ENCODE results near the gene CLCNKB. TPM values are rescaled to one million over a fixed set of nuclear protein-coding genes. Genes with fewer than 3 reads are reported as not detected.
A peak's percentile ranks its signal among the peaks of the same experiment; 100 is the strongest.
"Not testable (repeated sequence)": the region's sequence is repeated elsewhere in the genome, so short reads cannot be mapped to it uniquely, and the experiment has no call there.

Gene CLCNKB
- total RNA-seq, 1 donor from 2014 or later = 0.64 TPM

GRCh38 chr1:16029288-16029687 lies 14.3 kb upstream of the CLCNKB start:
- H3K27ac ChIP-seq (ENCODE audit: low read depth, low read length) = no peak overlapping the region
- no peaks in the 10 kb centered on the region for H3K36me3 ChIP-seq (ENCODE audit: insufficient read depth, low read length)
- Mint-ChIP-seq H3K4me3 (ENCODE audit: unreplicated experiment) (no peak overlapping the region), H3K27me3 (ENCODE audit: low read depth, unreplicated experiment) (peaks cover 18% of the 10 kb centered on the region), H3K4me1 (ENCODE audit: low read depth, unreplicated experiment) (peaks cover 4% of the 10 kb centered on the region), H3K36me3 (ENCODE audit: low read depth, unreplicated experiment) (no peaks in the 10 kb centered on the region), H3K27ac (ENCODE audit: unreplicated experiment) (no peak overlapping the region), H3K9me3 (ENCODE audit: unreplicated experiment) (no peaks in the 10 kb centered on the region)
- no peak overlapping the region for H3K4me2 ChIP-seq (ENCODE audit: low read length)
- H3K79me2 ChIP-seq (ENCODE audit: insufficient read depth, low read length) = no peaks in the 10 kb centered on the region
- no peaks in the 10 kb centered on the region for H3K4me1 ChIP-seq (ENCODE audit: insufficient read depth, low read length)
- no peaks in the 10 kb centered on the region for H3K9me3 ChIP-seq (ENCODE audit: insufficient read depth, low read depth, low read length)
- no peak overlapping the region for H3K9ac ChIP-seq (ENCODE audit: low read length)
- no peak for DNase-seq (ENCODE audit: low read depth)
- no peaks in the 10 kb centered on the region for H4K20me1 ChIP-seq (ENCODE audit: insufficient read depth, low read length)
- no peak overlapping the region for H2AFZ ChIP-seq (ENCODE audit: low read depth, low read length)
- no peak overlapping the region for H3K4me3 ChIP-seq (ENCODE audit: insufficient read depth, low read depth, low read length)
- no peaks in the 10 kb centered on the region for H3K27me3 ChIP-seq (ENCODE audit: insufficient read depth, low read length)
- TF ChIP-seq EZH2 (IDR thresholded peaks at IDR 0.05; ENCODE audit: insufficient read depth, low read length) = no peak
- TF ChIP-seq CTCF (IDR thresholded peaks at IDR 0.05; ENCODE audit: insufficient read depth, low read depth, low read length) = no peak
- no peak for FAIRE-seq

- Mint-ChIP-seq H3K9me3 (ENCODE audit: unreplicated experiment) (no peaks in the 10 kb centered on the region), H3K36me3 (ENCODE audit: low read depth, unreplicated experiment) (no peaks in the 10 kb centered on the region), H3K27ac (ENCODE audit: unreplicated experiment) (no peak overlapping the region), H3K4me1 (ENCODE audit: low read depth, unreplicated experiment) (peaks cover 4% of the 10 kb centered on the region), H3K4me3 (ENCODE audit: unreplicated experiment) (no peak overlapping the region), H3K27me3 (ENCODE audit: low read depth, unreplicated experiment) (peaks cover 6% of the 10 kb centered on the region)
- no peaks in the 10 kb centered on the region for H3K9me3 ChIP-seq (ENCODE audit: insufficient read depth, low read depth, low read length)
- H4K20me1 ChIP-seq (ENCODE audit: insufficient read depth, low read length) = no peaks in the 10 kb centered on the region
- TF ChIP-seq EZH2 (IDR thresholded peaks at IDR 0.05; ENCODE audit: insufficient read depth, low read length) = no peak
- TF ChIP-seq CTCF (IDR thresholded peaks at IDR 0.05; ENCODE audit: insufficient read depth, low read depth, low read length) = no peak
- no peak overlapping the region for H2AFZ ChIP-seq (ENCODE audit: low read depth, low read length)
- no peaks in the 10 kb centered on the region for H3K27me3 ChIP-seq (ENCODE audit: insufficient read depth, low read length)
- H3K4me2 ChIP-seq (ENCODE audit: low read length) = no peak overlapping the region
- H3K4me1 ChIP-seq (ENCODE audit: insufficient read depth, low read length) = no peaks in the 10 kb centered on the region
- H3K4me3 ChIP-seq (ENCODE audit: insufficient read depth, low read depth, low read length) = no peak overlapping the region
- H3K27ac ChIP-seq (ENCODE audit: low read depth, low read length) = no peak overlapping the region
- FAIRE-seq (no peak), DNase-seq (ENCODE audit: low read depth) (no peak)
- no peaks in the 10 kb centered on the region for H3K79me2 ChIP-seq (ENCODE audit: insufficient read depth, low read length)
- no peak overlapping the region for H3K9ac ChIP-seq (ENCODE audit: low read length)
- no peaks in the 10 kb centered on the region for H3K36me3 ChIP-seq (ENCODE audit: insufficient read depth, low read length)
Measured at GRCh38 chr1:16031551-16031950, 12.0 kb upstream of the CLCNKB start.

- Mint-ChIP-seq H3K36me3 (ENCODE audit: low read depth, unreplicated experiment) (no peaks in the 10 kb centered on the region), H3K4me3 (ENCODE audit: unreplicated experiment) (no peak overlapping the region), H3K4me1 (ENCODE audit: low read depth, unreplicated experiment) (peaks cover 4% of the 10 kb centered on the region), H3K27ac (ENCODE audit: unreplicated experiment) (no peak overlapping the region), H3K27me3 (ENCODE audit: low read depth, unreplicated experiment) (peaks cover 14% of the 10 kb centered on the region), H3K9me3 (ENCODE audit: unreplicated experiment) (peaks cover 2% of the 10 kb centered on the region)
- H3K27me3 ChIP-seq (ENCODE audit: insufficient read depth, low read length) = no peaks in the 10 kb centered on the region
- TF ChIP-seq CTCF (IDR thresholded peaks at IDR 0.05; ENCODE audit: insufficient read depth, low read depth, low read length) = peak; percentile 77
- no peak for TF ChIP-seq EZH2 (IDR thresholded peaks at IDR 0.05; ENCODE audit: insufficient read depth, low read length)
- no peaks in the 10 kb centered on the region for H3K9me3 ChIP-seq (ENCODE audit: insufficient read depth, low read depth, low read length)
- no peaks in the 10 kb centered on the region for H4K20me1 ChIP-seq (ENCODE audit: insufficient read depth, low read length)
- DNase-seq (ENCODE audit: low read depth) (peak; percentile 61), FAIRE-seq (no peak)
- no peak overlapping the region for H3K4me3 ChIP-seq (ENCODE audit: insufficient read depth, low read depth, low read length)
- H3K36me3 ChIP-seq (ENCODE audit: insufficient read depth, low read length) = no peaks in the 10 kb centered on the region
- no peak overlapping the region for H3K9ac ChIP-seq (ENCODE audit: low read length)
- no peak overlapping the region for H3K27ac ChIP-seq (ENCODE audit: low read depth, low read length)
- H3K4me2 ChIP-seq (ENCODE audit: low read length) = no peak overlapping the region
- H3K4me1 ChIP-seq (ENCODE audit: insufficient read depth, low read length) = no peaks in the 10 kb centered on the region
- no peaks in the 10 kb centered on the region for H3K79me2 ChIP-seq (ENCODE audit: insufficient read depth, low read length)
- peak overlapping the region; percentile 26 for H2AFZ ChIP-seq (ENCODE audit: low read depth, low read length)
Measured at GRCh38 chr1:16032388-16033102, 11.0 kb upstream of the CLCNKB start.

- not testable (repeated sequence) for H4K20me1 ChIP-seq (ENCODE audit: insufficient read depth, low read length); H3K27ac ChIP-seq (ENCODE audit: low read depth, low read length); H3K79me2 ChIP-seq (ENCODE audit: insufficient read depth, low read length); FAIRE-seq; H3K4me3 Mint-ChIP-seq (ENCODE audit: unreplicated experiment); H3K36me3 Mint-ChIP-seq (ENCODE audit: low read depth, unreplicated experiment); H3K4me2 ChIP-seq (ENCODE audit: low read length); H3K27ac Mint-ChIP-seq (ENCODE audit: unreplicated experiment); H3K9ac ChIP-seq (ENCODE audit: low read length); H3K4me1 Mint-ChIP-seq (ENCODE audit: low read depth, unreplicated experiment); H3K4me3 ChIP-seq (ENCODE audit: insufficient read depth, low read depth, low read length); DNase-seq (ENCODE audit: low read depth); H3K36me3 ChIP-seq (ENCODE audit: insufficient read depth, low read length); H3K4me1 ChIP-seq (ENCODE audit: insufficient read depth, low read length); H3K9me3 Mint-ChIP-seq (ENCODE audit: unreplicated experiment); H3K9me3 ChIP-seq (ENCODE audit: insufficient read depth, low read depth, low read length); H3K27me3 ChIP-seq (ENCODE audit: insufficient read depth, low read length)
- peaks cover 13% of the 10 kb centered on the region for H3K27me3 Mint-ChIP-seq (ENCODE audit: low read depth, unreplicated experiment)
- peak overlapping the region; percentile 26 for H2AFZ ChIP-seq (ENCODE audit: low read depth, low read length)
Measured at GRCh38 chr1:16033103-16033632, 10.4 kb upstream of the CLCNKB start.
